Mononuclear cell (primary cell): ENCODE results near the gene PRRC1. TPM values are rescaled to one million over a fixed set of nuclear protein-coding genes. Genes with fewer than 3 reads are reported as not detected.

Experiments
- H3K27me3 ChIP-seq: 2 replicates; pipeline ENCODE4 v1.6.0; 2011; ENCODE audit warnings: low read length, control low read depth; ENCODE audit not compliant: insufficient read depth
- H3K4me1 ChIP-seq: 2 replicates; pipeline ENCODE4 v1.5.1; 2011; ENCODE audit warnings: mild to moderate bottlenecking, low read length, control low read depth; ENCODE audit not compliant: insufficient read depth
- H3K4me3 ChIP-seq: 2 replicates; pipeline ENCODE4 v1.5.1; 2011; ENCODE audit warnings: mild to moderate bottlenecking, low read length, moderate library complexity
- H3K9me3 ChIP-seq: 2 replicates; pipeline ENCODE4 v1.5.1; 2011; ENCODE audit warnings: low read depth, mild to moderate bottlenecking, control low read depth, low read length
- total RNA-seq: library from RNA; depleted of rRNA; stranded (reverse); fragments of >200 nt; gene quantifications from one replicate; pipeline ENCODE4 v1.2.3, GENCODE V29; 2012

The PRRC1 gene
- total RNA-seq, 1 donor = 44.6 TPM

DNA sequence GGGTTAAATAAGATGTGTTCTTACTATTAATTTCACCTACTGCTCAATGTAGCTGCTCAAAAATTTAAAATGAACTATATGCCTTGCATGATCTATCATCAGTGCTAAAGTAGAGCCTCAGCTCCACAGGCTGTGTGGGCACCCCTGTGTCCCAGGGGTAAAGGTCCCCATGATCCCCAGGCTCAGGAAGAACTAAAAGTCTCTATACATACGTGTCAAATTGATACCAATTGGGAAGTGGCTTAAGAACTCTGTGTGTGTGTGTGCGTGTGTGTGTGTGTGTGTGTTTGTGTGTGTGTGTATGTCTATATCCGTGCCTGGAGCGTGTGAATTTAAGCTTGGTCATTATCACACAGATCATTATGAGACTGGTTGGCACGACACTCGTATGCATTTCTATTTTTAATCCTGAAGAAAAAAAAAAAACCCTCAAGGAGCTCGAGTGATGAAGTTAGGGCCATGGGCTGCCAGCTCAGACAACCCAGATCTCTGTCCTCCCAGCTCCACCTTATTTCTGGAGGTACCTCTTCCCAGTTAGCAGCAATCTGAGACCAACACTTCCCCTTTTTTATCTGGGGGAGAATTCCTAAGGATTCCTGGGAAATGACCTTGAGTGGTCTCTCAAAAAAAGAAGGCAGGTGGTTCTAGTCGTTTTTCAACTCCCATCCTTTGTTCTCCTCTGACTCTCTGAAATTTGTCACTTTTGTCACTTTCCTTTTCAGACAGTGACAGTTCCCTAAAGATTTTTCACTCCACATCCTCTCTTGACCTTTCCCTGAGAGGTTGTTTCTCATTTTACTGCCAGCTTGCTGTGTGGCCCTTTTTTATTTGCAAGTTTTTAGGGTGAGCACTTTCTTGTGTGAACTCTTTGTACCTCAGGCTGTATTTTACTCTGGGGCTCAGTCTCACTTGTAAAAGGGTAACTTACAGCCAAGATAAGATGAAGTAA, 85.7 kb downstream of the PRRC1 start:
- no peaks in the 10 kb centered on the region for H3K27me3 ChIP-seq
- H3K4me1 ChIP-seq = no peaks in the 10 kb centered on the region
- H3K9me3 ChIP-seq = no peaks in the 10 kb centered on the region
- no peak overlapping the region for H3K4me3 ChIP-seq

Other genes starting within 250 kb of the PRRC1 start
- gene MEGF10, start 226.8 kb upstream of the PRRC1 start, total RNA-seq = under 0.01 TPM
- not detected for gene CTXN3, start 131.4 kb downstream of the PRRC1 start, total RNA-seq
- gene CCDC192, start 185.8 kb downstream of the PRRC1 start, total RNA-seq = not detected